OCI-LY3 (cell line): Measurements from ENCODE around the gene BICRA.

Experiments
- CTCF ChIP-seq: fragments of 200-600, 300-600 bp; sonication (generic); IDR thresholded peaks from 2 replicates; pipeline ENCODE4 v1.5.1; 2014; ENCODE audit warnings: antibody characterized with exemption, low read length, low read depth
- EZH2phosphoT487 ChIP-seq: fragments of 200-600 bp; shearing (Covaris generic); IDR thresholded peaks from 2 replicates; pipeline ENCODE4 v1.6.1; 2018; ENCODE audit warnings: antibody characterized with exemption, mixed run types, low read depth

GRCh38 chr19:47607564-47608073, 1.3 kb upstream of the BICRA start:
- TF ChIP-seq CTCF (no peak), EZH2phosphoT487 (no peak)
